Activated CD4-positive, alpha-beta T cell treated with anti-CD3 and anti-CD28 coated beads, Interleukin-2, amount 50 U/mL, for 16 hours (primary cell): ENCODE data around the gene QSOX2.
A peak's percentile ranks its signal among the peaks of the same experiment; 100 is the strongest.
"Not testable (repeated sequence)": the region's sequence is repeated elsewhere in the genome, so short reads cannot be mapped to it uniquely, and the experiment has no call there.

Experiments
- DNase-seq: peaks from one replicate; pipeline ENCODE4 v3.0.0-alpha.2; 2020

Gene QSOX2

GRCh38 chr9:136282272-136282861 lies 36.8 kb upstream of the QSOX2 start:
- DNase-seq = no peak

- DNase-seq = no peak
Observed at GRCh38 chr9:136281421-136282271, 36.0 kb upstream of the QSOX2 start.

- DNase-seq = no peak
Observed at GRCh38 chr9:136280535-136281315, 35.1 kb upstream of the QSOX2 start.

GRCh38 chr9:136279471-136279870 lies 33.9 kb upstream of the QSOX2 start:
- no peak for DNase-seq

GRCh38 chr9:136278894-136279293 lies 33.3 kb upstream of the QSOX2 start:
- no peak for DNase-seq

- DNase-seq = no peak
Observed at GRCh38 chr9:136278221-136278620, 32.6 kb upstream of the QSOX2 start.

- DNase-seq = no peak
Observed at GRCh38 chr9:136277746-136278145, 32.1 kb upstream of the QSOX2 start.

GRCh38 chr9:136276716-136277115 lies 31.1 kb upstream of the QSOX2 start:
- DNase-seq = no peak

GRCh38 chr9:136275655-136276429 lies 30.2 kb upstream of the QSOX2 start:
- DNase-seq = no peak

GRCh38 chr9:136274786-136275654 lies 29.4 kb upstream of the QSOX2 start:
- DNase-seq = no peak

- DNase-seq = no peak
Observed at GRCh38 chr9:136273921-136274785, 28.5 kb upstream of the QSOX2 start.

- DNase-seq = no peak
Observed at GRCh38 chr9:136273244-136273865, 27.7 kb upstream of the QSOX2 start.

GRCh38 chr9:136270173-136270705 lies 24.6 kb upstream of the QSOX2 start:
- DNase-seq = no peak

GRCh38 chr9:136268735-136269134 lies 23.1 kb upstream of the QSOX2 start:
- no peak for DNase-seq

- DNase-seq = no peak
Observed at GRCh38 chr9:136268318-136268717, 22.7 kb upstream of the QSOX2 start.

GRCh38 chr9:136267261-136268111 lies 21.9 kb upstream of the QSOX2 start:
- peak; percentile 89 for DNase-seq

GRCh38 chr9:136266641-136267040 lies 21.0 kb upstream of the QSOX2 start:
- not testable (repeated sequence) for DNase-seq

- no peak for DNase-seq
Observed at GRCh38 chr9:136265561-136266355, 20.1 kb upstream of the QSOX2 start.
